ENCODE data around the gene NUTF2. TPM values are rescaled to one million over a fixed set of nuclear protein-coding genes. Genes with fewer than 3 reads are reported as not detected.

The NUTF2 gene
- total RNA-seq, 4 donors from 2014 or later, result 55.5 to 82.5 (median 69.1) TPM

- Histone ChIP-seq H3K27me3 (no peaks in the 10 kb centered on the region), H3K27ac (peak within 1 kb of the TSS; percentile 90 to 99 (median 96)), H3K36me3 (no peaks in the 10 kb centered on the region), H3K4me3 (peak within 1 kb of the TSS; percentile 73 to 99 (median 88)), H3K9me3 (no peaks in the 10 kb centered on the region), H3K4me1 (peaks cover 0 to 30% (median 7%) of the 10 kb centered on the region in 4 donors)
- TF ChIP-seq CTCF (IDR thresholded peaks at IDR 0.05) (peak in 1 of 6 experiments; percentile 8), POLR2A (IDR thresholded peaks at IDR 0.05) (peak; percentile 43 to 86)
- DNase-seq, result peak; percentile 95 to 98 (median 98)
These were observed 46.4 kb downstream of the NUTF2 start, which contains the start of gene PSKH1 for GRCh38 chr16:67892899-67893742. Gene PSKH1 (plus strand): TSS chr16:67893254. CDS start chr16:67908750, 15,496 bp downstream.

DNA sequence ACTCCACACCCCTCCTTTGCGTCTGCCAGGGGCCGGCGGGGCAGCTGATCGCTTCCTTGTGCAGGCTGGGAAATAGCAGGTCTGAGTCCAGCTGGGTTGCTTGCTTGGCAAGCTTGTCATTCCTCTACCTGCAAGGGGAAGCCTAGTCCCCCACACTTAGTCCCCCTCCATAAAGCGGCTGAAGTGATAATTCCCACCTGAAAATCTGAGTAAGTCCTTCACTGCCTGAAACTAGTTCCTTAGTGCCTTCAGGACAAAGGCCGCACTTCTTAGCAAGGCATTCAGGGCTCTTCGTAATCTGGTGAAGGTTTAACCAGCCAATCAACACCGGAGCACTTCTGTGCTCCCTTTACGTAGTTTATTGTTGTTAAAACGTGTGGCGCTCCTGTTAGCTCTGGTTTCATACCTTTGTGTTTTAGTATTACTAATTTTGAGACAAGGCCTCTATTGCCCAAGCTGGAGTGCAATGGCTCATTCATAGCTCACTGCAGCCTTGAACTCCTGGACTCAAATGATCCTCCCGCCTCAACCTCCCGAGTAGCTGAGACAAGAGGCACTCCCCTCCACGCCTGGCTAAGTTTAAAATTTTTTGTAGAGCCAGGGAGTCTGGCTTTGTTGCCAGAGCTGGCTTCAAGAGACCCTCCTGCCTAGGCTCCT is 47.1 kb downstream of the NUTF2 start:
- TF ChIP-seq POLR2A (IDR thresholded peaks at IDR 0.05) (peak in 1 of 2 donors; percentile 38), CTCF (IDR thresholded peaks at IDR 0.05) (no peak)
- Histone ChIP-seq H3K27me3 (no peaks in the 10 kb centered on the region), H3K27ac (peak overlapping the region; percentile 90 to 99 (median 96)), H3K36me3 (no peaks in the 10 kb centered on the region), H3K4me3 (peak overlapping the region; percentile 73 to 99 (median 88)), H3K9me3 (no peaks in the 10 kb centered on the region), H3K4me1 (peaks cover 0 to 30% (median 7%) of the 10 kb centered on the region in 4 donors)
- no peak for DNase-seq

- no peak overlapping the region for H3K4me3 ChIP-seq
- H3K36me3 ChIP-seq, result peaks cover 0 to under 1% (median 0%) of the 10 kb centered on the region in 3 donors
- DNase-seq, result no peak
- TF ChIP-seq CTCF (IDR thresholded peaks at IDR 0.05) (no peak), POLR2A (IDR thresholded peaks at IDR 0.05) (no peak)
- H3K4me1 ChIP-seq, result peaks cover 0 to 37% (median 7%) of the 10 kb centered on the region in 4 donors
- H3K9me3 ChIP-seq, result no peaks in the 10 kb centered on the region
- no peaks in the 10 kb centered on the region for H3K27me3 ChIP-seq
- H3K27ac ChIP-seq, result peak overlapping the region in 1 of 4 donors; percentile 31
These were observed 50.5 kb downstream of the NUTF2 start for GRCh38 chr16:67897231-67897630.

GRCh38 chr16:67901734-67902133 is 55.0 kb downstream of the NUTF2 start:
- H3K36me3 ChIP-seq, result peaks cover 0 to 12% (median 0%) of the 10 kb centered on the region in 3 donors
- TF ChIP-seq POLR2A (IDR thresholded peaks at IDR 0.05) (no peak), CTCF (IDR thresholded peaks at IDR 0.05) (no peak)
- H3K4me1 ChIP-seq, result peaks cover 0 to 19% (median 0%) of the 10 kb centered on the region in 4 donors
- no peak overlapping the region for H3K27ac ChIP-seq
- no peak for DNase-seq
- no peaks in the 10 kb centered on the region for H3K9me3 ChIP-seq
- H3K4me3 ChIP-seq, result no peak overlapping the region
- H3K27me3 ChIP-seq, result no peaks in the 10 kb centered on the region

DNA sequence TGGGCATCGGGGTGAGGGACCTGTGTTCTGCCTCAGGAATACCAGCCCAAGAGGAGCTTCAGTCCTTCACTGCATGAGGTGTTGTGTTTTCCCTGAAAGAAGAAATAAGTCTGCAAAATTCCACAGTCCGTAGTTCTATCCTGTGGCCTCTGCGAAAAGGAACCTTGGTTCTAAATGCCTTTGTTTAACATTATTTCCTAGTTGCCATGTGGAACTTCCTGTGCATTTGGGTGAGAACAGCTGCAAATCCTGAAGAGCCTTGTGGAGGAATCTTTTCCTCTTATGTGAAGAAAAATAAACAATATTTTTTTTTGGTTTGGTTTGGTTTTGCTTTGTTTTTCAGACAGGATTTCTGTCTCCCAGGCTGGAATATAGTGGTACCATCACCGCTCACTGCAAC is 56.1 kb downstream of the NUTF2 start:
- H3K27ac ChIP-seq, result no peak overlapping the region
- H3K36me3 ChIP-seq, result peaks cover 0 to 12% (median 0%) of the 10 kb centered on the region in 3 donors
- H3K9me3 ChIP-seq, result no peaks in the 10 kb centered on the region
- no peak for DNase-seq
- TF ChIP-seq CTCF (IDR thresholded peaks at IDR 0.05), result no peak
- TF ChIP-seq POLR2A (IDR thresholded peaks at IDR 0.05), result no peak
- H3K4me1 ChIP-seq, result peaks cover 0 to 8% (median 0%) of the 10 kb centered on the region in 4 donors
- H3K27me3 ChIP-seq, result no peaks in the 10 kb centered on the region
- H3K4me3 ChIP-seq, result no peak overlapping the region

Data from Peyer's patch (tissue), 4 donors.